Stimulated activated effector memory CD8-positive, alpha-beta T cell treated with anti-CD3 and anti-CD28 coated beads, Interleukin-12 subunit alpha, Interleukin-12 subunit beta, amount 100 ng/mL, for 72 hours (primary cell): ENCODE measurements around the gene TMEM236.

Experiments used
- ATAC-seq: fragments of 150-1000 bp; cut with Tn5 transposase; 2 replicates; pipeline ENCODE4 v1.10.0; 2021
- DNase-seq, 2 donors: peaks; one replicate each; pipeline ENCODE4 v3.0.0; 2021 to 2022; ENCODE audit warnings: low spot score in 2 of 2
- H3K27ac Mint-ChIP-seq: one replicate; pipeline ENCODE4 v1.8.0; 2022; ENCODE audit warnings: mild to moderate bottlenecking, mixed read lengths
- H3K36me3 Mint-ChIP-seq: one replicate; pipeline ENCODE4 v1.8.0; 2022; ENCODE audit warnings: mild to moderate bottlenecking, mixed read lengths
- H3K4me1 Mint-ChIP-seq: one replicate; pipeline ENCODE4 v1.8.0; 2022; ENCODE audit warnings: mixed read lengths
- H3K4me3 Mint-ChIP-seq: one replicate; pipeline ENCODE4 v1.8.0; 2022; ENCODE audit warnings: mild to moderate bottlenecking, mixed read lengths
- H3K9me3 Mint-ChIP-seq: one replicate; pipeline ENCODE4 v1.8.0; 2022; ENCODE audit warnings: mixed read lengths

The TMEM236 gene

GRCh38 chr10:17817316-17817715 lies 65.3 kb downstream of the TMEM236 start:
- H3K4me3 Mint-ChIP-seq, result no peak overlapping the region
- no peak for ATAC-seq
- no peaks in the 10 kb centered on the region for H3K9me3 Mint-ChIP-seq
- no peaks in the 10 kb centered on the region for H3K4me1 Mint-ChIP-seq
- H3K27ac Mint-ChIP-seq, result no peak overlapping the region
- no peaks in the 10 kb centered on the region for H3K36me3 Mint-ChIP-seq
- no peak for DNase-seq

DNA sequence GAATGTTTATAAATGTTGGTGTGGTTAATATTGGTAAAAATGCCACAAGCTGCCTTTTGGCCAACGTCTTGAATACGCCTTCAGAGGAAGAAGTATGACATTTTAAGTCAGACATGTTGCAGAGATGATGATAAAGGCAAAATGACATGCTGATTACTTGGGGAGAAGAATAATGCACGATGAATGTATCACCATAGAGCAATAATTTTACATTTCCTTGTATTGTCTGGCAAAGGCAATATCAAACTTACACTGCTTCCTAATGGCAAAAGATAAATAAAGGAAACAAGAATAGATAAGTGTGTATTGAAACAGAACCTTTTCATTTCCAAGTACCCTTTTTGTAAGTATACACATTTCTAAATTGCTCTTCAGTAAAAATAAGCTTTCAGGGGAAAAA lies 65.8 kb downstream of the TMEM236 start:
- Mint-ChIP-seq H3K36me3 (no peaks in the 10 kb centered on the region), H3K4me1 (no peaks in the 10 kb centered on the region), H3K27ac (no peak overlapping the region), H3K4me3 (no peak overlapping the region), H3K9me3 (no peaks in the 10 kb centered on the region)
- DNase-seq (no peak), ATAC-seq (no peak)

GRCh38 chr10:17819836-17820235 lies 67.8 kb downstream of the TMEM236 start:
- DNase-seq (no peak), ATAC-seq (no peak)
- Mint-ChIP-seq H3K4me1 (no peaks in the 10 kb centered on the region), H3K4me3 (no peak overlapping the region), H3K27ac (no peak overlapping the region), H3K9me3 (no peaks in the 10 kb centered on the region), H3K36me3 (no peaks in the 10 kb centered on the region)

GRCh38 chr10:17820943-17821342 lies 68.9 kb downstream of the TMEM236 start:
- DNase-seq (no peak), ATAC-seq (no peak)
- Mint-ChIP-seq H3K27ac (no peak overlapping the region), H3K9me3 (no peaks in the 10 kb centered on the region), H3K4me3 (no peak overlapping the region), H3K36me3 (no peaks in the 10 kb centered on the region), H3K4me1 (no peaks in the 10 kb centered on the region)

- no peak overlapping the region for H3K27ac Mint-ChIP-seq
- H3K36me3 Mint-ChIP-seq, result no peaks in the 10 kb centered on the region
- no peaks in the 10 kb centered on the region for H3K9me3 Mint-ChIP-seq
- DNase-seq, result no peak
- H3K4me3 Mint-ChIP-seq, result no peak overlapping the region
- H3K4me1 Mint-ChIP-seq, result no peaks in the 10 kb centered on the region
- ATAC-seq, result no peak
Observed at GRCh38 chr10:17821893-17822292, 69.9 kb downstream of the TMEM236 start.

DNA sequence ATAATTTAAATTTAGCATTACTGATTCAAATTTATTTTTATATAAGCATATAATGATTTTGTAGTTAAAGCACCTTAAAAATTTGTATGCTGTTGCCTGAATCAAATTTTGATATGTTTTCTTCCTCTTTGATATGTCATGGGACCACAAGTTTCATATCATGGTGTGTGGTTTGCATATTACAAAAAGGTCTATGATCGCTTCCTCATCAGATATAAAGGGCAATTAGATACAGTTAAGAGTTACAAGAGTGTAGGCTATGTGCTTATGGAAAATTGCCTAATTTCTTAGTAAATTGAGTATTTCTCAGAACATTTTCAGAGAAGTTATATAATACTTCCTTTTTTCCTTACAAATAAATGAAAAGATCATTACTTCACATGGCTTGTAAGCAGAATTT lies 79.3 kb downstream of the TMEM236 start:
- Mint-ChIP-seq H3K36me3 (no peaks in the 10 kb centered on the region), H3K9me3 (no peaks in the 10 kb centered on the region)

GRCh38 chr10:17831896-17832295 lies 79.9 kb downstream of the TMEM236 start:
- no peak overlapping the region for H3K27ac Mint-ChIP-seq
- ATAC-seq (no peak), DNase-seq (no peak)
- no peaks in the 10 kb centered on the region for H3K4me1 Mint-ChIP-seq
- no peak overlapping the region for H3K4me3 Mint-ChIP-seq
- no peaks in the 10 kb centered on the region for H3K36me3 Mint-ChIP-seq
- no peaks in the 10 kb centered on the region for H3K9me3 Mint-ChIP-seq

More for the DNA sequence above, 79.3 kb downstream of the TMEM236 start:
- ATAC-seq (no peak), DNase-seq (no peak)
- Mint-ChIP-seq H3K27ac (no peak overlapping the region), H3K4me1 (no peaks in the 10 kb centered on the region), H3K4me3 (no peak overlapping the region)

DNA sequence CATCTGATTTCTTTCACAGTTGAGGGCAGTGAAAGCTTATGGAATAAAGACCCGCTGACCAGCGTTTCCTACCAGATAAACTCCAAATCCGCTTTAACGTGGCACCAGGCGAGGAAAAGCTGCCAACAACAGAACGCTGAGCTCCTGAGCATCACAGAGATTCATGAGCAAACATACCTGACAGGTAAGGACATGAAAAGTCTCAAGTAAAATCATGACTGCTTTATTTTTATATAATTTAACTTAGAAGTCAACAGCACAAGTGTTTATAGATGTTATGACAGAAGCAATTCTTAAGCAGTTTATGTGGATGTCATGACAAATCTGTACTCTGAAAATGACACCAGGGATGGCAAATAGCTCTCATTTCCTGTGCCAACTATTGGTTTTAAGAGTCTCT lies 81.7 kb downstream of the TMEM236 start:
- no peak overlapping the region for H3K4me3 Mint-ChIP-seq
- H3K36me3 Mint-ChIP-seq, result no peaks in the 10 kb centered on the region
- H3K4me1 Mint-ChIP-seq, result no peaks in the 10 kb centered on the region
- no peaks in the 10 kb centered on the region for H3K9me3 Mint-ChIP-seq
- DNase-seq (no peak), ATAC-seq (no peak)
- H3K27ac Mint-ChIP-seq, result no peak overlapping the region

DNA sequence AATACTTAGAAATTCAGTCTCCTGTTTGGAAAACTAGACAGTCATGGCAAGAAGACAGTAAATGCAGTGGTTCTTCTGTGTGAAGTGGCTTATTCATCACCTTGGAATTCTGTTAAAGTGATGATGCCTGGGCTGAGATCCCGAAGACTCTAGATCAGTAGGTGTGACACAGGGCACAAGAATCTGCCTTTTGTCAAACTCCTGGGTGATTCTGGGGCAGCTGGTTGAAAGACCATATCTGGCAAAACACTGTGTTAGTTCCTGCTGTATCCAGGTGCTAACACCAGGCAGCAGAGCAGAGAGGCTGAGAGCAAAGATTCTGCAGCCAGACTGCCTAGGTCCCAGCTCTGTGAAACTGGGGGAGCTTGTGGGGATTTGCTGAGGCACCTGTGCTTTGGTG lies 83.7 kb downstream of the TMEM236 start:
- no peaks in the 10 kb centered on the region for H3K4me1 Mint-ChIP-seq
- H3K36me3 Mint-ChIP-seq, result no peaks in the 10 kb centered on the region

GRCh38 chr10:17836942-17837341 lies 84.9 kb downstream of the TMEM236 start:
- H3K36me3 Mint-ChIP-seq, result no peaks in the 10 kb centered on the region

More for the DNA sequence above, 83.7 kb downstream of the TMEM236 start:
- H3K4me3 Mint-ChIP-seq, result no peak overlapping the region
- no peak for ATAC-seq
- H3K9me3 Mint-ChIP-seq, result no peaks in the 10 kb centered on the region
- DNase-seq, result no peak
- H3K27ac Mint-ChIP-seq, result no peak overlapping the region

DNA sequence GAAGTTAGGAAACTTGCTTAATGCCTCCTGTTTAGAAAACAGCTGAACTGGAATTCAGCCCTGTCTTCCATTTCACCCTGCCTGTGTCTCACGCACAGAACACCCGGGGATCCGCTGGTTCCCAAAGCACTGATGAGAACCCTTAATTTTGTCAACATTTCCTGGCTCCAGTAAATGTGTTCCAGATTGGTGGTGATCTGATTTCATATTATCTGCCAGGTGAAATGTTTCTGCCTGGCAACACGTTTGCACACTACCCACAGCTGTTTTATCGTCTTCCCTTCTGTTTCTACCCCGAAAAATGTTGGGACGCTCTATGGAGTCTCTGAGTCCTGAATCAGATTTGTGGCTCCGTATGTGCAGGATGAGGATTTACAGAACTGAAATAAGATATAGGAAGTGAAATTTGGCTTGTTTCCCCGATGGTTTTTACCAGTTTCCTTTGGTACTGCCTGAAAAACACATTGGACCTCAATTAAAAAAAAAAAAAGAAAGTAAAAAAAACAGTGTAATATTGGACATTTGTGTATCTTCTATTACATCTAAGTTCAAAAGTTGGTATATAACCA lies 86.2 kb downstream of the TMEM236 start:
- H3K4me1 Mint-ChIP-seq, result no peaks in the 10 kb centered on the region
- H3K4me3 Mint-ChIP-seq, result no peak overlapping the region
- H3K36me3 Mint-ChIP-seq, result no peaks in the 10 kb centered on the region

More at GRCh38 chr10:17836942-17837341, 84.9 kb downstream of the TMEM236 start:
- Mint-ChIP-seq H3K27ac (no peak overlapping the region), H3K9me3 (no peaks in the 10 kb centered on the region), H3K4me1 (no peaks in the 10 kb centered on the region), H3K4me3 (no peak overlapping the region)
- ATAC-seq (no peak), DNase-seq (no peak)

GRCh38 chr10:17841050-17841449 lies 89.0 kb downstream of the TMEM236 start:
- DNase-seq (no peak), ATAC-seq (no peak)
- Mint-ChIP-seq H3K27ac (no peak overlapping the region), H3K4me3 (no peak overlapping the region), H3K4me1 (no peaks in the 10 kb centered on the region), H3K9me3 (no peaks in the 10 kb centered on the region), H3K36me3 (no peaks in the 10 kb centered on the region)

More for the DNA sequence above, 86.2 kb downstream of the TMEM236 start:
- H3K27ac Mint-ChIP-seq, result no peak overlapping the region
- DNase-seq, result no peak
- ATAC-seq, result no peak
- no peaks in the 10 kb centered on the region for H3K9me3 Mint-ChIP-seq

DNA sequence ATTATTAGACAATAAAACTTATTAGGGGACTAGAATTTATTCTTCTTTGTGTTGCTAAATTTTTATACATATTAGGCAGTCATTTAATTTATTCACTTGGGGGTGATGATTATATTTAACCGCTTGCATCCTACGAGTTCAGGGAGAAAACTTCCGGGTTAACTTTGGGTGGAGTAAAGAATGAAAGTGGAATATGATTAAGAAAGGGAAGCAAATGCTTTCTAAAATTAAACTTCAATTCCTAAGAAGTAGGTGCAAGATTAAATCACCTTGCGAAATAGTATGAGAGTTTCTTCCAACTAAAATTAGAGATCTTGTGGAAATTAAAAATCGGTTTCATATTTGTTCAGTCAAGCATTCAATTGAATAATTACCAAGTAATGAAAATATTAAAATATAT lies 90.6 kb downstream of the TMEM236 start:
- Mint-ChIP-seq H3K36me3 (no peaks in the 10 kb centered on the region), H3K9me3 (no peaks in the 10 kb centered on the region), H3K4me3 (no peak overlapping the region), H3K27ac (no peak overlapping the region), H3K4me1 (no peaks in the 10 kb centered on the region)
- DNase-seq (no peak), ATAC-seq (no peak)

DNA sequence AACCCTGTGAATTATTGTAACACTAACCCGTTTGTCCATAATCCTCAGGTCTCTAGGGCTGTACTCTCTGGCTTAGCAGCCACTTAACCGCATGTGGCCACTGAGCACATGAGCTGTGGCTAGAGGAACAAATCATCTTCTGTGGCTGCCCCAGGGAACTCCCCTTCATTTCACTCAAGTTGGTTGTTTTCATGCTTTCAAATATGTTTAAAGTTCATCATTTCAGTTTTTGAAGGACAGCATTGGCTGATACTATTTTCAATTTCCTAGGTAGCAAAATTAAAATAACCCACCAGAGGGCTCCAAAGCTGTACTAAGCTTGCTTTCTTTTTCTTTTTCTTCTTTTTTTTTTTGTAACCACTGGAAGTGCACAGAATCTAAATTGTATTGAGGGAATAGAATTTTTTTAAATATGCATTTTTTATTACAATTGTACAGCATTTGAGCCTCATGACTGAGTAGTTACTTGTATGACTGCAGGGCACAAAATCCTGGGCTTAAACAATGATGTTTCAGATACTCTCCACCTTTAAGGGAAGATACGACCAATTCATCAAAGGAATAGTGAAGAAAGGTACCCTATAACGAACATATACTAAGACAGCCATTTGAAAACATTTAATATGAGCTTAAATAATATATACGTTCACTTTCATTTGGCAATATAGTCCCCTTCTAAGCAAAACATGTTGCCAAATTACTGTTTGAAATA lies 95.7 kb downstream of the TMEM236 start:
- Mint-ChIP-seq H3K27ac (no peak overlapping the region), H3K36me3 (no peaks in the 10 kb centered on the region), H3K4me3 (no peak overlapping the region), H3K4me1 (no peaks in the 10 kb centered on the region), H3K9me3 (no peaks in the 10 kb centered on the region)
- DNase-seq (no peak), ATAC-seq (peak; percentile 65)

- ATAC-seq, result no peak
- Mint-ChIP-seq H3K27ac (no peak overlapping the region), H3K4me1 (no peaks in the 10 kb centered on the region), H3K4me3 (no peak overlapping the region), H3K9me3 (no peaks in the 10 kb centered on the region), H3K36me3 (no peaks in the 10 kb centered on the region)
- DNase-seq, result no peak
Observed at GRCh38 chr10:17848646-17849045, 96.6 kb downstream of the TMEM236 start.
